Loucy (cell line): ENCODE measurements around the gene DSCAML1.

Experiments
- H2AFZ ChIP-seq: fragments of 200-600 bp; sonication (generic); 2 replicates; pipeline ENCODE4 v1.6.0; 2016; ENCODE audit warnings: antibody characterized with exemption, mild to moderate bottlenecking, low read length, moderate library complexity
- H3F3A ChIP-seq: fragments of 200-600 bp; 2 replicates; pipeline ENCODE4 v1.6.0; 2016; ENCODE audit warnings: antibody characterized with exemption, low read depth, mild to moderate bottlenecking
- H3K27me3 ChIP-seq: fragments of 200-600 bp; sonication (generic); 2 replicates; pipeline ENCODE4 v1.6.1; 2014; ENCODE audit warnings: low read length, mild to moderate bottlenecking; ENCODE audit not compliant: insufficient read depth, poor library complexity, severe bottlenecking
- H3K36me3 ChIP-seq: fragments of 200-600 bp; sonication (generic); 2 replicates; pipeline ENCODE4 v1.6.1; 2016; ENCODE audit warnings: low read length; ENCODE audit not compliant: insufficient read depth
- H3K4me1 ChIP-seq: fragments of 200-600 bp; sonication (generic); 2 replicates; pipeline ENCODE4 v1.5.1; 2014; ENCODE audit warnings: low read length, mild to moderate bottlenecking; ENCODE audit not compliant: insufficient read depth, poor library complexity, severe bottlenecking
- H3K4me2 ChIP-seq: fragments of 200-600 bp; sonication (generic); 2 replicates; pipeline ENCODE4 v1.6.0; 2014; ENCODE audit warnings: antibody characterized with exemption, low read length, low read depth, mild to moderate bottlenecking; ENCODE audit not compliant: poor library complexity, severe bottlenecking
- H3K4me3 ChIP-seq: fragments of 200-600 bp; sonication (generic); 2 replicates; pipeline ENCODE4 v1.5.1; 2014; ENCODE audit warnings: low read length, mild to moderate bottlenecking, mixed read lengths; ENCODE audit not compliant: poor library complexity, severe bottlenecking
- H3K79me2 ChIP-seq: fragments of 200-600 bp; sonication (generic); 2 replicates; pipeline ENCODE4 v1.6.1; 2014; ENCODE audit warnings: low read length; ENCODE audit not compliant: insufficient read depth
- H3K9ac ChIP-seq: fragments of 200-600 bp; sonication (generic); 2 replicates; pipeline ENCODE4 v1.6.0; 2014; ENCODE audit warnings: mild to moderate bottlenecking, low read depth, low read length, moderate library complexity; ENCODE audit not compliant: poor library complexity, severe bottlenecking
- H3K9me2 ChIP-seq: fragments of 200-600 bp; sonication (generic); replicated peaks from 2 replicates; pipeline ENCODE4 v1.6.1; 2016; ENCODE audit warnings: low read depth, low read length, mixed read lengths
- H3K9me3 ChIP-seq: fragments of 200-600 bp; sonication (generic); 2 replicates; pipeline ENCODE4 v1.6.1; 2014; ENCODE audit warnings: mild to moderate bottlenecking, antibody characterized with exemption, low read length, low read depth; ENCODE audit not compliant: insufficient read depth
- H4K20me1 ChIP-seq: fragments of 200-600 bp; sonication (generic); 2 replicates; pipeline ENCODE4 v1.6.0; 2014; ENCODE audit warnings: antibody characterized with exemption, low read length, mild to moderate bottlenecking; ENCODE audit not compliant: insufficient read depth, poor library complexity, severe bottlenecking
- CTCF ChIP-seq: fragments of 200-600 bp; sonication (generic); conservative IDR thresholded peaks from 2 replicates; pipeline ENCODE4 v1.5.1; 2014; ENCODE audit warnings: mild to moderate bottlenecking, antibody characterized with exemption, low read length
- EZH2phosphoT487 ChIP-seq: fragments of 200-600 bp; IDR thresholded peaks from 2 replicates; pipeline ENCODE4 v1.6.1; 2018; ENCODE audit warnings: antibody characterized with exemption, mild to moderate bottlenecking, moderate library complexity, borderline replicate concordance

DSCAML1 gene

GRCh38 chr11:117563556-117563955 lies 233.5 kb downstream of the DSCAML1 start:
- H3K4me1 ChIP-seq = no peaks in the 10 kb centered on the region
- no peaks in the 10 kb centered on the region for H3K9me2 ChIP-seq
- no peak overlapping the region for H2AFZ ChIP-seq
- H3K79me2 ChIP-seq = no peaks in the 10 kb centered on the region
- no peaks in the 10 kb centered on the region for H3K9me3 ChIP-seq
- no peak for TF ChIP-seq CTCF
- TF ChIP-seq EZH2phosphoT487 = no peak
- H3K4me2 ChIP-seq = no peak overlapping the region
- no peaks in the 10 kb centered on the region for H3K27me3 ChIP-seq
- no peak overlapping the region for H3K4me3 ChIP-seq
- no peaks in the 10 kb centered on the region for H3K36me3 ChIP-seq
- no peak overlapping the region for H3K9ac ChIP-seq
- no peaks in the 10 kb centered on the region for H4K20me1 ChIP-seq
- H3F3A ChIP-seq = no peaks in the 10 kb centered on the region

GRCh38 chr11:117562136-117562535 lies 234.9 kb downstream of the DSCAML1 start:
- Histone ChIP-seq H3K79me2 (no peaks in the 10 kb centered on the region), H4K20me1 (no peaks in the 10 kb centered on the region), H2AFZ (no peak overlapping the region), H3K4me3 (no peak overlapping the region), H3K27me3 (no peaks in the 10 kb centered on the region), H3F3A (no peaks in the 10 kb centered on the region), H3K9me2 (no peaks in the 10 kb centered on the region), H3K4me1 (no peaks in the 10 kb centered on the region), H3K36me3 (no peaks in the 10 kb centered on the region), H3K9ac (no peak overlapping the region), H3K4me2 (no peak overlapping the region), H3K9me3 (no peaks in the 10 kb centered on the region)
- TF ChIP-seq EZH2phosphoT487 = no peak
- no peak for TF ChIP-seq CTCF

- H4K20me1 ChIP-seq = no peaks in the 10 kb centered on the region
- H3K79me2 ChIP-seq = no peaks in the 10 kb centered on the region
- H3K4me2 ChIP-seq = no peak overlapping the region
- no peak overlapping the region for H3K9ac ChIP-seq
- H3K27me3 ChIP-seq = no peaks in the 10 kb centered on the region
- H3F3A ChIP-seq = no peaks in the 10 kb centered on the region
- no peaks in the 10 kb centered on the region for H3K9me3 ChIP-seq
- no peaks in the 10 kb centered on the region for H3K36me3 ChIP-seq
- H2AFZ ChIP-seq = no peak overlapping the region
- H3K4me1 ChIP-seq = no peaks in the 10 kb centered on the region
- no peaks in the 10 kb centered on the region for H3K9me2 ChIP-seq
- TF ChIP-seq CTCF (no peak), EZH2phosphoT487 (no peak)
- H3K4me3 ChIP-seq = no peak overlapping the region
Measured at GRCh38 chr11:117560780-117561530, 236.1 kb downstream of the DSCAML1 start.
